Measurements from ENCODE around the gene WSB1. TPM values are rescaled to one million over a fixed set of nuclear protein-coding genes. Genes with fewer than 3 reads are reported as not detected.

Gene WSB1
- total RNA-seq, 1 donor from 2014 or later: 270 TPM

GRCh38 chr17:27285516-27285915, 8.4 kb upstream of the WSB1 start:
- Mint-ChIP-seq H3K27me3 (no peaks in the 10 kb centered on the region), H3K9me3 (no peaks in the 10 kb centered on the region), H3K27ac (no peak overlapping the region), H3K4me1 (ENCODE audit: unreplicated experiment) (no peaks in the 10 kb centered on the region), H3K4me3 (no peak overlapping the region), H3K36me3 (no peaks in the 10 kb centered on the region)
- TF ChIP-seq CTCF (conservative IDR thresholded peaks at IDR 0.05): no peak
- DNase-seq (ENCODE audit: extremely low spot score, unreplicated experiment): no peak

- Mint-ChIP-seq H3K36me3 (no peaks in the 10 kb centered on the region), H3K9me3 (no peaks in the 10 kb centered on the region), H3K27me3 (no peaks in the 10 kb centered on the region), H3K27ac (no peak overlapping the region), H3K4me3 (no peak overlapping the region), H3K4me1 (ENCODE audit: unreplicated experiment) (peaks cover 8% of the 10 kb centered on the region)
- DNase-seq (ENCODE audit: extremely low spot score, unreplicated experiment): no peak
- no peak for TF ChIP-seq CTCF (conservative IDR thresholded peaks at IDR 0.05)
Measured at GRCh38 chr17:27288183-27288582, 5.7 kb upstream of the WSB1 start.

- Mint-ChIP-seq H3K4me3 (peak overlapping the region; percentile 32), H3K36me3 (peaks cover 4% of the 10 kb centered on the region), H3K27ac (no peak overlapping the region)
Measured at GRCh38 chr17:27289856-27290255, 4.1 kb upstream of the WSB1 start.

GRCh38 chr17:27290916-27291598, 2.9 kb upstream of the WSB1 start:
- no peak for DNase-seq (ENCODE audit: extremely low spot score, unreplicated experiment)
- no peaks in the 10 kb centered on the region for H3K27me3 Mint-ChIP-seq
- peak overlapping the region; percentile 46 for H3K4me3 Mint-ChIP-seq
- H3K36me3 Mint-ChIP-seq: peaks cover 13% of the 10 kb centered on the region
- TF ChIP-seq CTCF (conservative IDR thresholded peaks at IDR 0.05): no peak
- peaks cover 21% of the 10 kb centered on the region for H3K4me1 Mint-ChIP-seq (ENCODE audit: unreplicated experiment)
- peak overlapping the region; percentile 86 for H3K27ac Mint-ChIP-seq
- H3K9me3 Mint-ChIP-seq: no peaks in the 10 kb centered on the region

More at GRCh38 chr17:27289856-27290255, 4.1 kb upstream of the WSB1 start:
- Mint-ChIP-seq H3K9me3 (no peaks in the 10 kb centered on the region), H3K27me3 (no peaks in the 10 kb centered on the region), H3K4me1 (ENCODE audit: unreplicated experiment) (peaks cover 13% of the 10 kb centered on the region)
- DNase-seq (ENCODE audit: extremely low spot score, unreplicated experiment): no peak
- TF ChIP-seq CTCF (conservative IDR thresholded peaks at IDR 0.05): no peak

GRCh38 chr17:27293359-27293897, 486 bp upstream of the WSB1 start:
- H3K4me3 Mint-ChIP-seq: peak overlapping the region; percentile 94
- no peak for TF ChIP-seq CTCF (conservative IDR thresholded peaks at IDR 0.05)

More at GRCh38 chr17:27293359-27293897, 486 bp upstream of the WSB1 start:
- Mint-ChIP-seq H3K27me3 (no peaks in the 10 kb centered on the region), H3K27ac (peak overlapping the region; percentile 99), H3K9me3 (no peaks in the 10 kb centered on the region), H3K36me3 (peaks cover 17% of the 10 kb centered on the region), H3K4me1 (ENCODE audit: unreplicated experiment) (peaks cover 27% of the 10 kb centered on the region)
- no peak for DNase-seq (ENCODE audit: extremely low spot score, unreplicated experiment)
